Right lobe of liver (tissue), 6 donors: ENCODE results near the gene FAM180A. TPM values are rescaled to one million over a fixed set of nuclear protein-coding genes. Genes with fewer than 3 reads are reported as not detected.

Experiments used
- ATAC-seq, 4 donors: fragments of 200-7000 bp; cut with Tn5 transposase; one replicate each; pipeline ENCODE4 v1.9.1; 2020; ENCODE audit warnings: mild to moderate bottlenecking in 4 of 4, moderate library complexity in 4 of 4
- DNase-seq, 3 donors: peaks; one replicate each; pipeline ENCODE4 v3.0.0-alpha.2; 2020
- H3K27ac ChIP-seq, 3 donors: fragments of 200-600 bp; one replicate each; pipeline ENCODE4 v1.8.0; 2022
- H3K27me3 ChIP-seq, 2 donors: fragments of 200-600 bp; one replicate each; pipeline ENCODE4 v1.8.0; 2022
- H3K36me3 ChIP-seq, 4 donors: fragments of 200-600 bp; sonication (generic) in 1 of 4; one replicate each; pipeline versions ENCODE4 v1.5.1 to v1.8.0; 2017 to 2022; ENCODE audit warnings: control low read depth in 1 of 4
- H3K4me1 ChIP-seq, 4 donors: fragments of 200-600 bp; sonication (generic) in 1 of 4; one replicate each; pipeline versions ENCODE4 v1.5.1 to v1.8.0; 2017 to 2022; ENCODE audit warnings: control low read depth in 1 of 4
- H3K4me3 ChIP-seq, 3 donors: fragments of 200-600 bp; one replicate each; pipeline ENCODE4 v1.8.0; 2022
- H3K9me3 ChIP-seq, 4 donors: fragments of 200-600 bp; sonication (generic) in 1 of 4; one replicate each; pipeline versions ENCODE4 v1.5.1 to v1.8.0; 2017 to 2022; ENCODE audit warnings: control low read depth in 1 of 4
- POLR2A ChIP-seq: fragments of 450-650 bp; IDR thresholded peaks from one replicate; pipeline ENCODE4 v1.6.1; 2017; ENCODE audit warnings: antibody characterized with exemption, mild to moderate bottlenecking
- WGBS: methylation state at CpG from one replicate; pipeline ENCODE4 v1.1.6; 2018; ENCODE audit warnings: low coverage, low lambda C conversion rate; ENCODE audit not compliant: insufficient coverage; ENCODE audit errors: missing lambda C conversion rate; 5-methylcytosine and 5-hydroxymethylcytosine counted together
- intact Hi-C, 2 donors: fragments of 100-400 bp; cut with DNase I; formaldehyde crosslinking; loops; one replicate each; pipeline versions ENCODE4 v1.11.2 to v1.14.1; 2022
- total RNA-seq, 6 experiments: library from RNA; depleted of rRNA in 2 of 6; stranded (reverse); fragments of >200 nt in 2 of 6; fragmentation: NEBNext Ultra II Directional in 3 of 6; extraction: Animal tissue kit (Norgen Biotek cat#: 25700) in 3 of 6; gene quantifications; one replicate each; pipeline versions ENCODE4 v1.1.0 to v1.2.4, GENCODE V29; 2016 to 2023
- TF ChIP-seq, protein P1 (sequence below), 4 donors: fragments of 200-600 bp in 3 of 4; fragments of 450-650 bp in 1 of 4; IDR thresholded peaks; one replicate each; pipeline versions ENCODE4 v1.5.1 to v1.8.0; 2016 to 2022; ENCODE audit warnings: antibody characterized with exemption in 4 of 4, mild to moderate bottlenecking in 2 of 4
- donor health status: DM: no; HTN: yes; CAD: no.
- donor health status: DM: no; HTN: no; CAD: no.
- donor health status: DM: no; HTN: no; CAD: no.
- donor health status: DM: no; HTN: yes; CAD: no.
- donor health status: DM: no; HTN: yes; CAD: no.

The FAM180A gene
- total RNA-seq, 6 experiments from 2014 or later, result 2.8 to 14.9 (median 6.4) TPM

DNA sequence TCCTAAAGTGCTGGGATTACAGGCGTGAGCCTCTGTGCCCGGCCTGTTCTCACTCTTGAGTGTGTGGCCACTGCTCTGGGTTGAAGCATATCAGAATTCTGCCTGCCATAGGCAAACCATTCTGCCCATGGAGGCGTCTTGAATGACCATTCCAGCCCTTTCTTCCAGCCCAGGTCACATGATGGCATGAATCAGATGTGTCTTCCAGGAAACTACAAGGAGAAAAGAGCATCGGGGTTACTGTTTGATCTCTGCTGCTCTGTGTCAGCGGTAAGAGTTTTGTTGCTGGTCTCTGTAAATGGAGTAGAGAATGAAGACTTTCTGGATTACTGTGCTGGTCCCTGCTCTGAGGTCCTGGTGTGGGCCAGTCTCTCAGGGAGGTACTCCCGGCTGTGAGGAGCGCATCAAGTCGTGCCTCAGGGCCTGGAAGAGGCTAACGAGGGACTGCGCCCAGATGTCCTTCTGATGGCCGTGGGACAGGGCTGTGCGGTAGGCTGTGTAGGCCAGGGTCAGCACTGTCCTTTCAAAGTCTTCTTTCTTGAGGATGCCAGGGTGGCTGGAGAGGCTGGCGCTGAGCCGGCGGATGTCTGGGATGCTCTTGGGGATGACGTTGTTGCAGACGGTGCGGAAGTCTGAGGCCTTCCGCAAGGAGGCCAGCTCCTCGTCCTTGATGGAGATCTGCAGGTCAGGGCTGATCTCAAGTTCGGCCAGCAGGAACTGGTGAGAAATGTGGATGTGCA is 14.8 kb downstream of the FAM180A start:
- Histone ChIP-seq H3K27me3 (no peaks in the 10 kb centered on the region), H3K4me1 (no peaks in the 10 kb centered on the region), H3K27ac (no peak overlapping the region), H3K4me3 (no peak overlapping the region), H3K36me3 (no peaks in the 10 kb centered on the region), H3K9me3 (no peaks in the 10 kb centered on the region)
- ATAC-seq (no peak), DNase-seq (no peak)
- TF ChIP-seq, protein P1, sequence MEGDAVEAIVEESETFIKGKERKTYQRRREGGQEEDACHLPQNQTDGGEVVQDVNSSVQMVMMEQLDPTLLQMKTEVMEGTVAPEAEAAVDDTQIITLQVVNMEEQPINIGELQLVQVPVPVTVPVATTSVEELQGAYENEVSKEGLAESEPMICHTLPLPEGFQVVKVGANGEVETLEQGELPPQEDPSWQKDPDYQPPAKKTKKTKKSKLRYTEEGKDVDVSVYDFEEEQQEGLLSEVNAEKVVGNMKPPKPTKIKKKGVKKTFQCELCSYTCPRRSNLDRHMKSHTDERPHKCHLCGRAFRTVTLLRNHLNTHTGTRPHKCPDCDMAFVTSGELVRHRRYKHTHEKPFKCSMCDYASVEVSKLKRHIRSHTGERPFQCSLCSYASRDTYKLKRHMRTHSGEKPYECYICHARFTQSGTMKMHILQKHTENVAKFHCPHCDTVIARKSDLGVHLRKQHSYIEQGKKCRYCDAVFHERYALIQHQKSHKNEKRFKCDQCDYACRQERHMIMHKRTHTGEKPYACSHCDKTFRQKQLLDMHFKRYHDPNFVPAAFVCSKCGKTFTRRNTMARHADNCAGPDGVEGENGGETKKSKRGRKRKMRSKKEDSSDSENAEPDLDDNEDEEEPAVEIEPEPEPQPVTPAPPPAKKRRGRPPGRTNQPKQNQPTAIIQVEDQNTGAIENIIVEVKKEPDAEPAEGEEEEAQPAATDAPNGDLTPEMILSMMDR (IDR thresholded peaks at IDR 0.05), result no peak
- no peak for TF ChIP-seq POLR2A
- intact Hi-C loops, result no loop called here
- WGBS, result 82% methylated on average over 4 of the region's 21 CpGs

DNA sequence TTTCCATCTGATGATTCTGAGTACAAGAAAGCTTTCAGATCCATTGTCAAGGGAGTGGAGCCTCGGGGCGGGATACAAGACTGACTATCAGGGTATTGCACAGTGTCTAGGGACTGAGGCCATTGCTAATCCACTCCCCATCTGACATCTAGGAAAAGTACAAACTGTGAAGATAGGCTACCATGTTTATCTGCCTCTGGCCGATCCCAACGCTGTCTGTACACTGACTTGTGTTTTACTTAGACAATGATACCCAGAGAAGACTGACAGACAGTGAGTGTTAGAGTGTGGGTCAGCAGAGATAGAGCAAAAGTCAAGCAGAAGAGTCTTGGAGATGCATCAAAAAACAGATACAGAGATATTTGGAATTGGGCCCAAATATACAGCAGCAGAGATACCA is 17.5 kb downstream of the FAM180A start:
- no peak overlapping the region for H3K27ac ChIP-seq
- no peaks in the 10 kb centered on the region for H3K4me1 ChIP-seq
- DNase-seq (no peak), ATAC-seq (no peak)
- intact Hi-C loops, result no loop called here
- H3K27me3 ChIP-seq, result no peaks in the 10 kb centered on the region
- H3K4me3 ChIP-seq, result no peak overlapping the region
- TF ChIP-seq POLR2A, result no peak
- TF ChIP-seq, protein P1 (IDR thresholded peaks at IDR 0.05), result no peak
- no peaks in the 10 kb centered on the region for H3K9me3 ChIP-seq
- no peaks in the 10 kb centered on the region for H3K36me3 ChIP-seq
- 63% methylated on average over 4 of the region's 4 CpGs for WGBS

DNA sequence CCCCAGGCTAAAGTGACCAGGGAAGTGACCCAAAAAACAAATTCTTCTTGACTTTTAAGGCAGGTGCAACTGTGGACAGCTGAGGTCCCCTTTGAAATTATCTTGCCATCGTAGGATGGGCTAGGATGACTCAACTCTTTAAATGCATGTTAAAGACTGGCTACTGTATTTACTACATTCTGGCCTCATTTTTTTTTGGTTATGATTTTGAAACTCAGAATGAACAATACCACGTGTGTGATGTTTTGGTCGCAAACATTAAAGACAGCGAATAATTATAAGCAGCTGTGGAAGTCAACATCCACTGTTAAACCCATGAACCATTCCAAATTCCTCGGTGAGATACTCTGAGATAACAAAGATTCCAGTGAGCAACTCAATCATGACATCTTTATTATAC is 19.4 kb downstream of the FAM180A start:
- DNase-seq, result no peak
- TF ChIP-seq, protein P1 (IDR thresholded peaks at IDR 0.05), result no peak
- no peak for TF ChIP-seq POLR2A
- Histone ChIP-seq H3K4me3 (no peak overlapping the region), H3K27ac (no peak overlapping the region), H3K27me3 (no peaks in the 10 kb centered on the region), H3K9me3 (no peaks in the 10 kb centered on the region), H3K4me1 (no peaks in the 10 kb centered on the region), H3K36me3 (no peaks in the 10 kb centered on the region)
- ATAC-seq, result no peak
- intact Hi-C loops, result no loop called here
- WGBS, result 68% methylated on average over 5 of the region's 5 CpGs

DNA sequence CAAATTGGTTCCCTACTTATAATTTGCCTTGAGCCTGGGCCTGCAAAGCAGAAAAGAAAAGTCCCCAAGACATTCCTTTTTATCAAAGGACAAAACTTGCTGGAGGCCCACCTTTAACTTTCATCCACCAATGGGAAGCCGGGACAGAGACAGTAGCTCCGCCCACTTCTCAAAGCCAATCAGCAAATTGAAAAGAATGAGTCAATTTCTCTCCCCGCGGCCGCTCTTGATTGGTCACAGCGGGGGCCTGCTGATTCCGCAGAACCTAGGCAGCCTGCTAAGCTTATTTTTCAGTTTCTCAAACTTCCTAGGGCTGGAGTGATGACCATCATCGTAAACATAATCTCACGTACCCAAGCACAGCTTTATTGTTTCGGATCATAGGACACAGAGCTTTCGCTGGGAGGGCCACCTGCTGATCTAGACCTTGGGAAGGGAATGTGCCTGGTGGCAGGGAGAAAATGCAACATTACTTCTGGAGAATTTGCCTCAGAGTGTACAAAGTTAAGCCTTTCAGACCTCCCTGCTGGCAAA is 20.4 kb downstream of the FAM180A start, which contains the start of gene SLC13A4:
SLC13A4 (minus strand) TSS at position 51 of the 534 bp plus-strand sequence. CDS start 690 bp downstream, outside the sequence.
- ATAC-seq (no peak), DNase-seq (no peak)
- no peaks in the 10 kb centered on the region for H3K27me3 ChIP-seq
- intact Hi-C loops, result no loop called here
- WGBS, result 64% methylated on average over 10 of the region's 11 CpGs
- no peaks in the 10 kb centered on the region for H3K9me3 ChIP-seq
- H3K4me1 ChIP-seq, result no peaks in the 10 kb centered on the region
- TF ChIP-seq, protein P1 (IDR thresholded peaks at IDR 0.05), result no peak
- no peak for TF ChIP-seq POLR2A
- H3K36me3 ChIP-seq, result no peaks in the 10 kb centered on the region
- no peak within 1 kb of the TSS for H3K4me3 ChIP-seq
- H3K27ac ChIP-seq, result no peak within 1 kb of the TSS
